ENCODE data around the gene ZFP30. TPM values are rescaled to one million over a fixed set of nuclear protein-coding genes. Genes with fewer than 3 reads are reported as not detected.

ZFP30 gene
- total and polyA plus RNA-seq, 2 of the 13 experiments (the other 11 are each of a cell fraction or from before 2014, with no cell fraction given), result 3.4 to 19.2 TPM

GRCh38 chr19:37691881-37692504, 36.7 kb upstream of the ZFP30 start (continued):
- TF ChIP-seq ZNF652 (CRISPR knock-in tag; IDR thresholded peaks at IDR 0.05; ENCODE audit: borderline replicate concordance, low read depth) (peak; percentile 12; the same call in 1 of the 2 replicates), ZMYM3 (CRISPR knock-in tag; IDR thresholded peaks at IDR 0.05) (0 out of 2 replicates have a peak, but pooled peaks have one; percentile 15), ARNT2 (CRISPR knock-in tag; IDR thresholded peaks at IDR 0.05; ENCODE audit: low read depth) (no peak; the same call in 1 of the 2 replicates), ATF3 (CRISPR knock-in tag; IDR thresholded peaks at IDR 0.05) (no peak), ZNF777 (CRISPR knock-in tag; IDR thresholded peaks at IDR 0.05) (peak; percentile 32; the same call in 1 of the 2 replicates), PCBP2 (optimal IDR thresholded peaks at IDR 0.05; ENCODE audit: low read depth, low read length, poor library complexity, severe bottlenecking) (no peak), DNMT3B (CRISPR knock-in tag; conservative IDR thresholded peaks at IDR 0.05) (0 out of 2 replicates have a peak, but pooled peaks have one; percentile 56), DMAP1 (CRISPR knock-in tag; IDR thresholded peaks at IDR 0.05) (peak; percentile 71; the same call in 1 of the 2 replicates), BCL6 (CRISPR knock-in tag; IDR thresholded peaks at IDR 0.05) (no peak), ZNF124 (CRISPR knock-in tag; IDR thresholded peaks at IDR 0.05) (peak; percentile 91; the same call in 1 of the 2 replicates), ZNF331 (CRISPR knock-in tag; IDR thresholded peaks at IDR 0.05) (0 out of 2 replicates have a peak, but pooled peaks have one; percentile 66), NFYC (CRISPR knock-in tag; IDR thresholded peaks at IDR 0.05) (peak; percentile 63), ZMYM2 (CRISPR knock-in tag; IDR thresholded peaks at IDR 0.05) (peak; percentile 76), ZBED4 (CRISPR knock-in tag; IDR thresholded peaks at IDR 0.05; ENCODE audit: borderline replicate concordance) (peak; percentile 94; the same call in 1 of the 2 replicates), TEF (CRISPR knock-in tag; IDR thresholded peaks at IDR 0.05) (no peak), HMGXB3 (CRISPR knock-in tag; IDR thresholded peaks at IDR 0.05; ENCODE audit: borderline replicate concordance) (no peak), KDM5B (CRISPR knock-in tag; IDR thresholded peaks at IDR 0.05; ENCODE audit: borderline replicate concordance) (peak; percentile 44; the same call in 1 of the 2 replicates), ATF1 (CRISPR knock-in tag; IDR thresholded peaks at IDR 0.05) (peak; percentile 64; the same call in 1 of the 2 replicates), MTA3 (CRISPR knock-in tag; IDR thresholded peaks at IDR 0.05) (no peak), TEAD3 (CRISPR knock-in tag; optimal IDR thresholded peaks at IDR 0.05; ENCODE audit: borderline replicate concordance) (peak; percentile 87)
